OCI-LY1 (cell line): ENCODE results near the gene RIPOR2.

Experiments
- H2AFZ ChIP-seq: fragments of 200-600 bp; sonication (generic), shearing (Covaris generic); 2 replicates; pipeline ENCODE4 v1.6.0; 2014; ENCODE audit warnings: antibody characterized with exemption, mild to moderate bottlenecking, low read length
- H3F3A ChIP-seq: fragments of 200-600 bp; sonication (generic), shearing (Covaris generic); 2 replicates; pipeline ENCODE4 v1.6.0; 2014; ENCODE audit warnings: mild to moderate bottlenecking, antibody characterized with exemption, low read length, moderate library complexity; ENCODE audit not compliant: insufficient read depth
- H3K27ac ChIP-seq: fragments of 200-600 bp; sonication (generic); 2 replicates; pipeline ENCODE4 v1.5.1; 2014; ENCODE audit warnings: low read length, mixed run types, mild to moderate bottlenecking, low read depth; ENCODE audit not compliant: poor library complexity, severe bottlenecking
- H3K27me3 ChIP-seq: fragments of 200-600 bp; sonication (generic); 2 replicates; pipeline ENCODE4 v1.6.0; 2014; ENCODE audit warnings: antibody characterized with exemption, mild to moderate bottlenecking, low read length, moderate library complexity; ENCODE audit not compliant: insufficient read depth
- H3K36me3 ChIP-seq: fragments of 200-600 bp; sonication (generic); 2 replicates; pipeline ENCODE4 v1.6.1; 2014; ENCODE audit warnings: mild to moderate bottlenecking, antibody characterized with exemption, low read length, moderate library complexity, mixed read lengths; ENCODE audit not compliant: insufficient read depth
- H3K4me1 ChIP-seq: fragments of 200-600 bp; sonication (generic); 2 replicates; pipeline ENCODE4 v1.5.1; 2014; ENCODE audit warnings: mild to moderate bottlenecking, low read length, moderate library complexity; ENCODE audit not compliant: insufficient read depth, severe bottlenecking
- H3K4me2 ChIP-seq: fragments of 200-600 bp; sonication (generic), shearing (Covaris generic); 2 replicates; pipeline ENCODE4 v1.6.1; 2014; ENCODE audit warnings: low read length
- H3K4me3 ChIP-seq: fragments of 200-600 bp; sonication (generic); 2 replicates; pipeline ENCODE4 v1.5.1; 2014; ENCODE audit warnings: low read length, low read depth, mild to moderate bottlenecking, mixed read lengths; ENCODE audit not compliant: poor library complexity, severe bottlenecking
- H3K79me2 ChIP-seq: fragments of 200-600 bp; shearing (Covaris generic); 2 replicates; pipeline ENCODE4 v1.6.1; 2016; ENCODE audit warnings: mixed run types, low read length, mixed read lengths; ENCODE audit not compliant: insufficient read depth
- H3K9ac ChIP-seq: fragments of 200-600 bp; sonication (generic), shearing (Covaris generic); 2 replicates; pipeline ENCODE4 v1.6.1; 2014; ENCODE audit warnings: mild to moderate bottlenecking, low read length, mixed read lengths
- H3K9me2 ChIP-seq: fragments of 200-600 bp; sonication (generic), shearing (Covaris generic); 2 replicates; pipeline ENCODE4 v1.6.1; 2014; ENCODE audit warnings: low read depth, mild to moderate bottlenecking, low read length, mixed read lengths
- H3K9me3 ChIP-seq: fragments of 200-600 bp; shearing (Covaris generic); 2 replicates; pipeline ENCODE4 v1.6.1; 2014; ENCODE audit warnings: low read length, mixed read lengths
- H4K20me1 ChIP-seq: fragments of 200-600 bp; sonication (generic), shearing (Covaris generic); 2 replicates; pipeline ENCODE4 v1.6.0; 2016; ENCODE audit warnings: mild to moderate bottlenecking, low read length; ENCODE audit not compliant: insufficient read depth
- CTCF ChIP-seq: fragments of 200-600 bp; sonication (generic), shearing (Covaris generic); IDR thresholded peaks from 2 replicates; pipeline ENCODE4 v1.5.1; 2017; ENCODE audit warnings: mild to moderate bottlenecking, antibody characterized with exemption, low read length, moderate library complexity, mixed read lengths
- EZH2 ChIP-seq: fragments of 200-600 bp; sonication (generic), shearing (Covaris generic); IDR thresholded peaks from 2 replicates; pipeline ENCODE4 v1.8.0; 2017; ENCODE audit warnings: borderline replicate concordance, mixed run types, mild to moderate bottlenecking, antibody characterized with exemption, low read length, moderate library complexity, mixed read lengths

Gene RIPOR2

GRCh38 chr6:24856901-24857670, 78.7 kb downstream of the RIPOR2 start:
- Histone ChIP-seq H3K9me3 (no peaks in the 10 kb centered on the region), H2AFZ (no peak overlapping the region), H3K4me1 (peaks cover 67% of the 10 kb centered on the region), H3K4me3 (no peak overlapping the region), H3F3A (no peaks in the 10 kb centered on the region), H3K27ac (peak overlapping the region; percentile 76), H3K36me3 (peaks cover 49% of the 10 kb centered on the region; the same call in 1 of the 2 replicates), H3K27me3 (no peaks in the 10 kb centered on the region), H3K9me2 (no peaks in the 10 kb centered on the region), H4K20me1 (no peaks in the 10 kb centered on the region), H3K4me2 (no peak overlapping the region), H3K79me2 (no peaks in the 10 kb centered on the region), H3K9ac (no peak overlapping the region)
- TF ChIP-seq CTCF (no peak), EZH2 (no peak)

- TF ChIP-seq EZH2: no peak
- no peak for TF ChIP-seq CTCF
- H3K4me1 ChIP-seq: peaks cover 58% of the 10 kb centered on the region
- H3K9ac ChIP-seq: no peak overlapping the region
- no peaks in the 10 kb centered on the region for H3K9me2 ChIP-seq
- H3K9me3 ChIP-seq: no peaks in the 10 kb centered on the region
- no peak overlapping the region for H3K4me3 ChIP-seq
- no peaks in the 10 kb centered on the region for H4K20me1 ChIP-seq
- H2AFZ ChIP-seq: no peak overlapping the region
- peak overlapping the region; percentile 76 for H3K27ac ChIP-seq
- no peaks in the 10 kb centered on the region for H3F3A ChIP-seq
- 0 out of 2 replicates have a peak overlapping the region, but pooled peaks have one; percentile 51 for H3K4me2 ChIP-seq
- H3K27me3 ChIP-seq: no peaks in the 10 kb centered on the region
- H3K36me3 ChIP-seq: peaks cover 44% of the 10 kb centered on the region; the same call in 1 of the 2 replicates
- no peaks in the 10 kb centered on the region for H3K79me2 ChIP-seq
Measured at GRCh38 chr6:24856246-24856599, 79.5 kb downstream of the RIPOR2 start.

- Histone ChIP-seq H2AFZ (no peak overlapping the region), H3K4me3 (no peak overlapping the region)
Measured at GRCh38 chr6:24855395-24856245, 80.1 kb downstream of the RIPOR2 start.

More at GRCh38 chr6:24855395-24856245, 80.1 kb downstream of the RIPOR2 start:
- Histone ChIP-seq H3K9ac (peak overlapping the region; percentile 40; the same call in 1 of the 2 replicates), H3K9me2 (no peaks in the 10 kb centered on the region), H3K27me3 (no peaks in the 10 kb centered on the region), H3K79me2 (no peaks in the 10 kb centered on the region), H3K9me3 (no peaks in the 10 kb centered on the region), H3K36me3 (peaks cover 39% of the 10 kb centered on the region; the same call in 1 of the 2 replicates), H3F3A (no peaks in the 10 kb centered on the region), H3K4me1 (peaks cover 52% of the 10 kb centered on the region), H3K27ac (peak overlapping the region; percentile 76), H4K20me1 (no peaks in the 10 kb centered on the region), H3K4me2 (peak overlapping the region; percentile 51)
- peak; percentile 87 for TF ChIP-seq CTCF
- no peak for TF ChIP-seq EZH2
